Stimulated activated CD8-positive, alpha-beta memory T cell treated with anti-CD3 and anti-CD28 coated beads, Interleukin-12 subunit alpha, Interleukin-12 subunit beta, amount 100 ng/mL, for 1 hour (primary cell): ENCODE results near the gene CAPN1.
"Not testable (repeated sequence)": the region's sequence is repeated elsewhere in the genome, so short reads cannot be mapped to it uniquely, and the experiment has no call there.

Experiments used
- DNase-seq: peaks from one replicate; pipeline ENCODE4 v3.0.0-alpha.2; 2020; ENCODE audit warnings: low read depth

CAPN1 gene

DNA sequence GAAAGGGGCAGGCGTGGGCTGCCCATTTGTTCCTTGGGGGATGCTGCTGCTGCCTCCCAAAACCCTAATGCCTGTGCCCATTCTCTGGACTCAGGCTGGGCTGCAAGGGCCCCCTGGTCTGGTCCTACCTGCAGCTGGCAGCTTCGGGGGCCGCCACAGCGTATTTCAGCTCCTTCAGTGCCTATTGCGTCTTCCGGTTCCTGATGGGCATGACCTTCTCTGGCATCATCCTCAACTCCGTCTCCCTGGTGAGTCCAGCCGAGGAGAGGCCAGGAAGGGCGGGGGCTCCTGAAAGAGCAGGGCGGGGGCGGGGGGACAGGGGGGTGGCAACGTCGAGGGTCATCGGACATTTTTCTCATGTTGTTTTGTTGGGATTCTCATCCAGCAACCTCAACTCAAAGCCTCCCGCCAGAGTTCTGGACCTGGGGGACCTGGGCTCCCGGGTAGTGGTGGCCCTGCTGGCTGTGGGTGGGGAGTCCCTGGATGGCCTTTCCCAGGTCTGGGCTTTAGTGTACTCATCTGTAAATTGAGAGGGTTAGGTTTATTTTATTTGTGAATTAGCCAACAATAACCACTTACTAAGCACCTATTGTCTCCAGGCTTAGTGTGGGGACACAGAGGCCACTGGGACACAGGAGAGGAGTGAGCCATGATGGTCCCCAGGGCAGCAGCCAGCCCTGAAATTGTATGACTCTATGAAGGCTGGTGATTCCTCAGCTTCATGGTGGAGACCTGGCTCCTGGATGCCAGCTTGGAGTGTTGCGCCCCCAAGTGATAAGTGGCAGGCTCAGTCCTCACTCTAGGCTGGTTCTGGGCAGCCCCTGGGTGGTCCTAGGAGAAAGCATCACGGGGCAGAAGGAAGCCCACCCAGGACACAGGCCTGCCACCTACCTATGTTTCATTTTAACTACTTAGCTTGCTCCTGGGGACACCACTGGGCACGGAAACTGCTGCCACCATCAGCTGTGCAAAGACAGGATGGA is 36.0 kb downstream of the CAPN1 start:
- DNase-seq: no peak

DNA sequence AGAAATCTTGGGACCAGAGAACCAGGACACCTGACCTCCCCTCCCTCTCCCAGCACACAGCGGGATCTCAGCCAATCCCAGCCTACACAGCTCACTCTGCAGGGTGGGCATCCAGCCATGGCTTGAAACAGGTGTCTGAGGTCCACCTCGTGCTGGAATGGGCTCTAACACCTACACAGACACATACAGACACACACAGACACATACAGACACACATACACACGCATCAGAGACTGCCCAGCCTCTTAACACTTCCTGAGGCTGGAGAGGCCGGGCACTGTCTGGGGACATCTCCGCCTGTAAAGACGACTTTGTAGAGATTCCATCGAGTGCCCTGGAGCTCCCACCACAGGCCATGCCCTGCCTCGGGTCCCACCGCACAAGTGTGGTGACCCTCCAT is 36.7 kb downstream of the CAPN1 start:
- no peak for DNase-seq

DNA sequence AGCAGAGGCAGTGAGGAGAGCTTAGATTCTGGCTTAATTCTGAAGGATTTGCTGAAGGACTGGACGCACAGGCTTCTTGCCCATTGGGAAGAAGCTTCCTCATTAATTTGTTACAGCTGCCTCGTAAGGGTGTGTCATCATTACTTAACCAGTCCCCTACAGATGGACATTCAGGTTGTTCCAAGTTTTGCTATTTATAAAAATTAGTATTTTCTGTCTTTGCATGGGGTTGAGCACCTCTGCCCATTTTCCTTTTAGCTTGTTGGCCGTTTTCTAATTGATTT is 38.1 kb downstream of the CAPN1 start:
- no peak for DNase-seq

DNA sequence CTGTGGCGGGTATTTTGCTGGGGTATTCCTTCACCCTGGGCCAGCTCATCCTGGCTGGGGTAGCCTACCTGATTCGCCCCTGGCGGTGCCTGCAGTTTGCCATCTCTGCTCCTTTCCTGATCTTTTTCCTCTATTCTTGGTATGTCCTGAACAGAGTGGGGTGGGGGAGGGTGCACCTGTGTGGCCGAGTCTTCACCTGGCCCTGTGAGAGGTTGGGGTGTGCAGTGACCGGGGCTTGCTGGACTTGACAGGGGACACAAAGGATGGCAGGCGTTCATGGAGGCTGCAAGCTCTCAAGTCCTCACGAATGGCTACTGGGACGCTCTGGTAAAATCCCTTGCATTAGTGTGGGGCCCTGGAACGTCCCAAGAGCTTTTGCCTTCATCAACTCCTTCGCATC is 39.3 kb downstream of the CAPN1 start:
- DNase-seq: no peak

DNA sequence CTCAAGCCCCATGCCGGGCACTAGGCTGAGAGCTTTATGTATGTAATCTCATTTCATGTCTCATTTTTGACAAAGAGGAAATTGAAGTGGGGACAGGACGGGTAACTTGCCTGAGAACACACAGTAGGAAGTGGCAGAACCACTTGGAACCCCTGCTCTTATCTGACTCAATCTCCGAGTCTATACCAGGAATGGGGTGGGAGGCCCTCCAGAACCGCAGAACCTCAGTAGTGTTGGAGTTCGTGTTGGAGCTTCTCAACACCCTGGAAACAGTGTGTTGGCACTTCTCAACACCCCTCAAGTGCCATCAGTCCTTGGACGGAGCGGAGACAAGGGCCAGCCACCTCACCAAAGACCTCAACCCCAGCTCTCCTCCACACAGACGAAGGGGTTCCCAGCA is 41.3 kb downstream of the CAPN1 start:
- DNase-seq: no peak

DNA sequence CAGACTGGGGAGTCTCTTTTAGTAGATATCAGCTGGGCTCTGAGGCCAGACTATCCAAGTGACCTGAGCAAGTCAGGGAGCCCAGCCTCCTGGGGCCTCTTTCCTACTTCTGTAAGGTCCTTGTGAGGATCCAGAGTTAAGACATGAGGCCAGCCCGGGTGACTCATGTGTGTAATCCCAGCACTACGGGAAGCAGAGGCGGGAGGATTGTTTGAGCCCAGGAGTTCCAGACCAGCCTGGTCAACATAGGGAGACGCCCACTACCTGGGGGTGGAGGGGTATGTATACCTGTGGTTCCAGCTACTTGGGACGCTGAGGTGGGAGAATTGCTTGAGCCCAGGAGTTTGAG is 43.2 kb downstream of the CAPN1 start:
- DNase-seq: no peak

DNA sequence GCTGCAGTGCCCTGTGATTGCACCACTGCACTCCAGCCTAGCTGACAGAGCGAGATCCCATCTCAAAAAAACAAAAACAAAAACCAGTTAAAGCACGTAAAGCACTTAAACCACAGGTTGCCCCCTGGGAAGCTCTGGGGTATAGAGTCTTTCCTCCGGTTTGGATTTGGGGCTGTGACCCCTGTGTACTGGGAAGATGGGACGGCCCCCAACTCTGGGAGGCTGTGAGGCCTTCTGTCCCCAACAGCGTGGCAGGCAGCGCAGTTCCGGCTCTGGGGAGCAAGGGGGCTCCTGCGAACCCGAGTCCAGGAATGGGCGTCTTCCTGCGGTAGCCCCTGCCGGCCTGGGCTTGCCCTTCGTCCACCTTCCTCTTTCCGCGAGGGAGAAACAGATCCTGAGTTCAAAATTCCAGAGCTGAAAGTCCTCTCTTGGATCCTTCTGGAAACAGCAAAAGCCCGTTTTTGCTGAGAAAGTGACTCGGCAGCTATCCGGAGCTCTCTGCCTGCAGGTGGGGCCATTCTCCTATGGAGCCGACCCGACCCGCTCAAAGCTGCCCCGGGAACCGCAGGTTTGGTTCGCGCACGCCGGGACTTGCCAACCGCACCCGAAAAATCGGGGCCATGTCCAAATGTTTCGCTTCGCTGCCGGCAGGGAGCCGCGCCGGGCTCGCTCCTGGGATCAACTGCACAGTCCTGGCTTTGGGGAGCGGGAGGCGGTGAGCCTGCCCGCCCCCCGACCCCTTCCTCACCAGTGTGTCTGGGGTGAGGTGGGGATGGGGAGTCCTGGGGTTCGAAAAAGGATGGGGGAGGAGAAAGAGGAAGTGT is 43.8 kb downstream of the CAPN1 start:
- peak; percentile 37 for DNase-seq

DNA sequence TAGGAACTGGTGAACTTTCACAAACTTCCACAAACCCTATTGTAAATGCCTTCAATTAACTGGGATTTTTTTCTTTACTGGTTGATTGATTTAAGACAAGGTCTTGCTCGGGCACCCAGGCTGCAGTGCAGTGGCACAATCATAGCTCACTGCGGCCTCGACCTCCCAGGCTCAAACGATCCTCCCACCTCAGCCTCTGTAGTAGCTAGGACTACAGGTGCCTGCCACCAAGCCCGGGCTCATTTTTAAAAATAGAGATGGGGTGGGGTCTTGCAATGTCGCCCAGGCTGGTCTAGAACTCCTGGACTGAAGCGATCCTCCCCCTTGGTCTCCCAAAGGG is 44.3 kb downstream of the CAPN1 start:
- no peak for DNase-seq

DNA sequence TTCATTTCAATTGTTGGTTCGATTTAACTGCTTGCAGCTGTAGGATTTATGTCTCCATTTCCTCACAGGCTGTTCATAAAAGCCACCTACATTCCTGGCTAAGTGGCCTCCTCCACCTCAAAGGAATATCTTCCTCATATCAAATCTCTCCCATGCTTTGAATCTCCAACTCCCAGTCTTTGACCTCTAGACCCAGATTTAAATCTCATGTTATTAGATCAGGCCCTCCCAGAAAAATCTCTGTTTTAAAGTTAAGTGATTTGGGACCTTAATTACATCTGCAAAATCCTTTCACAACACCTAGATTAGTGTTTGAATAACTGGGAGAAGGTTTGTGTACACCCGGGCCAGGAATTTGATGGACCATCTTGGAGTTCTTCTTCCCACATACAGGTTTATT is 46.2 kb downstream of the CAPN1 start:
- no peak for DNase-seq

DNA sequence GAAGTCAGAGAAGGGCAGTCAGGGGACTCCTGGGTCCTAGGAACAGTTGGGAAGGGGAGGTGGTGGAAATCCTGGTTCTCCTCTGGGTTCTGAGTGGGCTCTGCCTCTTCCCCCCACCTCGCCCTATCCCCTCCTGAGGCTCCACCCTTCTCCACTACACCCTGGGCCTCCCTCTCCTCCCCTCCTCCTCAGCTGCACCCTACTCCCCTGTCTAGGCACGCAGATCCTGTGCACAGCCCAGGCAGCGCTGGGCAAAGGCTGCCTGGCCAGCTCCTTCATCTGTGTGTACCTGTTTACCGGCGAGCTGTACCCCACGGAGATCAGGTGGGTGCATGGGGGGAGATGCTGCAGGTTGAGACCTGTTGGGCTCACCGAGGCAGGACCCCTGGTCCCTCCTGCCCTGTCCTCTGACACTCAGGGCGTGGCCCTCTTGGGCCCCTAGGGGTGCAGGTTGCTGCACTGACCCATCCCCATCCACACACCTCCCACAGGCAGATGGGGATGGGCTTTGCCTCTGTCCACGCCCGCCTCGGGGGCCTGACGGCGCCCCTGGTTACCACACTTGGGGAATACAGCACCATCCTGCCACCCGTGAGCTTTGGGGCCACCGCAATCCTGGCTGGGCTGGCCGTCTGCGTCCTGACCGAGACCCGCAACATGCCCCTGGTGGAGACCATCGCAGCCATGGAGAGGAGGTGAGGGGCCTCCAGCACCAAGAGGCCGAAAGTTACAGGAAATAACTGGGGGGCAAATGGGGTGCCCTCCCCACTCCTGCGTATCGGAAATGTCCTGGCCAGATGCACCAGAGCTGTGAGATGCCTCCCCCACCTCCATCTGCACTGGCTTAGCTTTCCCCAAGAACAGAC is 54.7 kb downstream of the CAPN1 start:
- no peak for DNase-seq

DNA sequence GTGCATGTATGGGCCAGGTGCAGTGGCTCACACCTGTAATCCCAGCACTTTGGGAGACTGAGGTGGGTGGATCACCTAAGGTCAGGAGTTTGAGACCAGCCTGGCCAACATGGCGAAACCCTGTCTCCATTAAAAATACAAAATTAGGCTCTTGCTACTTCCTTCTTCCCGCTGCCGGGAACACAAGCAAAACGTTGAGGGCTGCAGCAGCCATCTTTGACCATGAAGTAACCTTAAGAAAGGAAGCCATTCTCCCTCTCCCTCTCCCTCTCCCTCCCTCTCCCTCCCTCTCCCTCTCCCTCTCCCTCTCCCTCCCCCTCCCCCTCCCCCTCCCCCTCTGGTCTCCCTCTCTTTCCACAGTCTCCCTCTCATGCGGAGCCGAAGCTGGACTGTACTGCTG is 56.6 kb downstream of the CAPN1 start:
- DNase-seq: not testable (repeated sequence)

DNA sequence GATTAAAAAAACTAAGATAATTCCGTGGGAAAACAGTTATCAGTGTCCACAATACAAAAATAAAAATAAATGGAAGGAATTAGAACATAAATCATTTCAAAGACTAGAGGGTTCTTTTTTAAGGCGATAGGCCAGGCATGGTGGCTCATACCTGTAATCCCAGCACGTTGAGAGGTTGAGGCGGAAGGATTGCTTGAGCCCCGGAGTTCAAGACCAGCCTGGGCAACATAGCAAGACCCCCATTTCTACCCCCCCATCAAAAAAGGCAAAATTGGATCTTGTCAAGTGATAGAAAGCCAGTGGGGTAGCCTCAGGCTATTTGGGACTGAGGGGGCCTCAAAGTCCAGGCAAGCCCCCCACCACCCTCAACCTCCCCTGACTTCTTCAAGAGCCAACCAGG is 59.4 kb downstream of the CAPN1 start:
- no peak for DNase-seq

DNA sequence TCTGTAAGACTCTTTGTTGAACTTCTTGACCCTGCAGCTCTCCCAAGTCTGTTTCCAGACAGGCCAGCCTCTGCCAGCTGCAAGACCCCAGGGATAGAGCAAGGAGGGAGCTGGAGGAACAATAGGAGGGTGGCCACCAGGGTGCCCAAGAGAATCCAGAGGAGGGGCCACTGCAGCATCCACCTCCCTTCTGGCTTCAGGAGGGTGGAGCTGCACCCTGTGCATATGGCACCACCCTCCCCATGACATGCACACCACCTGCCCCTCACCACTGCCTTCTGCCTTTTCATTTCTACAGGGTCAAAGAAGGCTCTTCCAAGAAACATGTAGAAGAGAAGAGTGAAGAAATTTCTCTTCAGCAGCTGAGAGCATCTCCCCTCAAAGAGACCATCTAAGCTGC is 60.0 kb downstream of the CAPN1 start:
- DNase-seq: no peak

DNA sequence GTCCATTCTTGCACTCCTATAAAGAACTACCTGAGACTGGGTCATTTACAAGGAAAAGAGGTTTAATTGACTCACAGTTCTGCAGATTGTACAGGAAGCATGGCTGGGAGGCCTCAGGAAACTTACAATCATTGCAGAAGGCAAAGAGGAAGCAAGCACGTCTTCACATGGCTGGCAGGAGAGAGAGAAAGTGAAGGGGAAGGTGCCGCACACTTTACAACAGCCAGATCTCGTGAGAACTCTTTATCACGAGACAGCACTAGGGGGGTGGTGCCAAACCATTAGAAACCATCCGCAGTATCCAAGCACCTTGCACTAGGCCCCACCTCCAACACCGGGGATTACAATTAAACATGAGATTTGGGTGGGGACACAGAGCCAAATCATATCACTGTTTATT is 60.7 kb downstream of the CAPN1 start:
- DNase-seq: no peak

DNA sequence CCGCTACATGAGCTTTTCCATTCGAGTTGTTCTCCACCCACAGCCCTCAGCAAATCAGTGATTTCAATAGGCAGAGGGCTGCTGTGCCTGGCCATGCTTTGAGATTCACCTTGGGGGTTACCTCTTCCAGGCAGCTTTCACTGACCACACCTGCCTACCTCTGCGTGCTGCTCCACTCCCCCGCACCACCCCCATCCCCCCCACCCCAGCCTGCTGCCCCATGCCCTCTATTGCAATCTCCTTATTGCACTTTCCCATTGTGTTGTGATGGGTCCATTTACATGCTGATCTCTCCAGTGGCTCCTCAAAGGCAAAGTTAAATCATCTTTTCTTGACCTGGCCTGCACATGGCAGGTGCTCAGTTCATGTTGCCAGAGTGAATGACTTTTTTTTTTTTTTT is 62.1 kb downstream of the CAPN1 start:
- no peak for DNase-seq

DNA sequence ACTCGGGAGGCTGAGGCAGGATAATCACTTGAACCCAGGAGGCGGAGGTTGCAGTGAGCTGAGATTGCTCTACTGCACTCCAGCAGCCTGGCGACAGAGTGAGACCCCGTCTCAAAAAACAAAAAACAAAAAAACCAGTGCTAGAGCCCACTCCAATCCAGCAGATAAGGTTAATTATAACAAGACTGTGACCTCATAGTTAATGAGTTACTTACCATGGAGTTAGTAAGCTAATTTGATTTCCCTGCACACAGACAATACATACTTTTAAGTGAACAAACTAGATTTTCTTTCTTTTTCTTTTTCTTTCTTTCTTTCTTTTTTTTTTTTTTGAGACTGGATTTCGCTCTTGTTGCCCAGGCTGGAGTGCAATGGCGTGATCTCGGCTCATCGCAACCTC is 63.3 kb downstream of the CAPN1 start:
- not testable (repeated sequence) for DNase-seq

DNA sequence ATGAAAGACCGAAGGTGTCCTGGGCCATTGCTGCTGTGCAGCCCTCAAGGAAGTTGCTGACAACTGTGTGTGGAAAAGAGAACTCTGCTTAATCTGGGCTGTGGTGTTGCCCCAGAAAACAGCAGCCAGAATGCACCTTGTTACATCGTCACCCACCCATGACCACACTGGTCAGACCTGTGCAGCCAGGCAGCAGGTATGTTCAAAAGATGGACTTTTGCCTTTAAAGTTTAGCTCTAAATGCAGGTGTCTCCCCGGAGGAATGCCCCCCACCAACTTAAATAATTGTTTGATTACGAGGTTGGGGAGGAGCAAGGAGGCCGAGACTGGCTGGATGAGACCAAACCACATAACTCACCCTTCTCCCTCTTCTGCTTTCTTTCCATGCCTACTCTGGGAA is 64.8 kb downstream of the CAPN1 start:
- no peak for DNase-seq

DNA sequence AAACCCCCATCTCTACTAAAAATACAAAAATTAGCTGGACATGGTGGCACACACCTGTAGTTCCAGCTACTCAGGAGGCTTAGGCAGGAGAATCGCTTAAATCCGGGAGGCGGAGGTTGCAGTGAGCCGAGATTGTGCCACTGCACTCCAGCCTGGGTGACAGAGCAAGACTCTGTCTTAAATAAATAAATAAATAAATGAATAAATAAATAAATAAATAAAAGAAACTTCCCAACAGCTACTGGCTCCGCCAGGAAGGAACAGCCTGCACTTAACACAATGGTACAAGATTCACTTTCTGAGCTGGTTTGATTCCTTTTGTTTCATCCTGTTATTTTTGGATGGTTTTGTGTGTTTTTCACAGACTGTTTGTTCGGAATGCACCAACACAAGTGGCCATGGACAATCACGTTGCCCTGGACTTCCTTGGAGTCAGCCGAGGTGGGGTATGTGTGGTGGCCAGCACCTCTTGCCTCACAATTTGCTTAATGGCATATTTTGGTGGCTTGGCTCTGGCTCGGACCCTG is 66.5 kb downstream of the CAPN1 start:
- DNase-seq: not testable (repeated sequence)

DNA sequence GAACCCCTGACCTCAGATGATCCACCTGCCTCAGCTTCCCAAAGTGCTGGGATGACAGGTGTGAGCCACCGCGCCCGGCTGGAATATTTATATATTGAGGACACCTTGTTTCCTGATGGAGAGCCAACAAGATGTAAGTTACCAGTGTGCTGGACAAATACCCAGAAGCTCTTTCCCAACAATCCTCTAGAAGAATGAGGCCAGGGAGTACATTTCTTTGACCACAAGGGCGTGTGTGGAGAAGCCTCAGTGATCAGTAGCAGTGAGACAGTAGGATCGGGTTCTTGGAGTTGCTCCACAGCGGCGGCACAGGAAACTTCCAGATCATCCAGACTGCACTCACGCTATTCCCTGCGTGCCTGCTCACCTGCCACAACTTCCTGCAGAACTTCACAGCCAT is 69.7 kb downstream of the CAPN1 start:
- DNase-seq: no peak

DNA sequence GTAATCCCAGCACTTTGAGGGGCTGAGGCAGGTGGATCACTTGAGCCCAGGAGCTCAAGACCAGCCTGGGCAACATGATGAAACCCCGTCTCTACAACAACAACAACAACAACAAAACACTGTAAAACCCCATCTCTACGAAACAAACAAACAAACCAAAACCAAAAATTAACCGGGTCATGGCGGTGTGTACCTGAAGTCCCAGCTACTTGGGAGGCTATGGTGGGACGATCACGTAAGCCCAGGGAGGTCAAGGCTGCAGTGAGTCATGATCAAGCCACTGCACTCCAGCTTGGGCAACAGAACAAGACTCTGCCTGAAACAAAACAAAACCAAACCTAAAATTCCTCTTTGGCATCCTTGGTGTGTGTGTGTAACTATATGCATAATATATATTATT is 73.0 kb downstream of the CAPN1 start:
- no peak for DNase-seq

DNA sequence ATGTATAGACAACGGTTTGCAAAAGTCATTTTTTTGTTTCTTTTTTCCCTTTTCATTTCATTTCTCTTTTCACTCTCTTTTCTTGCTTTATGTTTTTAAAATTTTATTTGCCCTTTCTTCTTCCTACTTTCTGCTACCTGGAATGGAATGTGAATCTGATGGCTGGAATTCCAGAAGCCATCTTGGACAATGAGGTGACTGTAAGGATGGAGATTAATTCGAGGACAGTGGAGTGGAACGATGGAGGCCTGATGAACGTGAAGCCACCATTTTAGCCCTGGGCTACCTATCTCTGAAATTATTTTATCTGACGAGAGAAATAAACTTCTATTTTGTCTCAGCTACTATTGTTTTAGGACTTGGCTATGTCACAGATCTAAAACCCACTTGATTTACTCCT is 77.3 kb downstream of the CAPN1 start:
- no peak for DNase-seq

DNA sequence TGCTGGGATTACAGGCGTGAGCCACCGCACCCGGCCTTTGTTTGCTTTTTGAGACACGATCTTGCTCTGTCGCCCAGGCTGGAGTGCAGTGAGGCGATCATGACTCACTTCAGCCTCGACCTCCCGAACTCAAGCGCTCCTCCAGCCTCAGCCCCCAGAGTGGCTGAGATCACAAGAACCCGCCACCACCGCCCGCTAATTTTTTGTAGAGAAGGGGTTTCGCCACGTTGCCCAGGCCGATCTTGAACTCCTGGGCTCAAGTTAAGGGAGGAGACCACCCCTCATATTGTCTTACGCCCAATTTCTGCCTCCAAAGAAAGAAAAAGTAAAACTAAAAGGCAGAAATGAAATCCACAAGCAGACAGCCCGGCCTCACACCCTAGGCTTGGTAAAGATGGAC is 78.6 kb downstream of the CAPN1 start:
- no peak for DNase-seq
